Measurements from ENCODE around the gene EXOC3L4. TPM values are rescaled to one million over a fixed set of nuclear protein-coding genes. Genes with fewer than 3 reads are reported as not detected.

Gene EXOC3L4
- total and polyA plus RNA-seq, 2 of the 8 experiments (the other 6 are each of a cell fraction or from before 2014, with no cell fraction given) = 0.45 to 0.57 TPM

- TF ChIP-seq CHD7 (IDR thresholded peaks at IDR 0.05; ENCODE audit: insufficient replicate concordance, low read length) (no peak), RFX5 (IDR thresholded peaks at IDR 0.05; ENCODE audit: borderline replicate concordance, low read depth, low read length) (no peak), TBP (IDR thresholded peaks at IDR 0.05; ENCODE audit: low read depth, low read length) (no peak), TAF7 (optimal IDR thresholded peaks at IDR 0.05; ENCODE audit: borderline replicate concordance, low read depth, low read length) (no peak), EZH2 (IDR thresholded peaks at IDR 0.05; ENCODE audit: low read depth, low read length, severe bottlenecking) (no peak)
Measured at GRCh38 chr14:103115845-103116572, 21.5 kb downstream of the EXOC3L4 start (continued).

All from H1 (cell line).